GM19452 (cell line): ENCODE measurements around the gene CAMK2B.

Source experiments
- ATAC-seq: cut with Tn5 transposase; IDR thresholded peaks from one replicate; pipeline ENCODE4 v1.9.1; 2021; ENCODE audit not compliant: unreplicated experiment

Gene CAMK2B

DNA sequence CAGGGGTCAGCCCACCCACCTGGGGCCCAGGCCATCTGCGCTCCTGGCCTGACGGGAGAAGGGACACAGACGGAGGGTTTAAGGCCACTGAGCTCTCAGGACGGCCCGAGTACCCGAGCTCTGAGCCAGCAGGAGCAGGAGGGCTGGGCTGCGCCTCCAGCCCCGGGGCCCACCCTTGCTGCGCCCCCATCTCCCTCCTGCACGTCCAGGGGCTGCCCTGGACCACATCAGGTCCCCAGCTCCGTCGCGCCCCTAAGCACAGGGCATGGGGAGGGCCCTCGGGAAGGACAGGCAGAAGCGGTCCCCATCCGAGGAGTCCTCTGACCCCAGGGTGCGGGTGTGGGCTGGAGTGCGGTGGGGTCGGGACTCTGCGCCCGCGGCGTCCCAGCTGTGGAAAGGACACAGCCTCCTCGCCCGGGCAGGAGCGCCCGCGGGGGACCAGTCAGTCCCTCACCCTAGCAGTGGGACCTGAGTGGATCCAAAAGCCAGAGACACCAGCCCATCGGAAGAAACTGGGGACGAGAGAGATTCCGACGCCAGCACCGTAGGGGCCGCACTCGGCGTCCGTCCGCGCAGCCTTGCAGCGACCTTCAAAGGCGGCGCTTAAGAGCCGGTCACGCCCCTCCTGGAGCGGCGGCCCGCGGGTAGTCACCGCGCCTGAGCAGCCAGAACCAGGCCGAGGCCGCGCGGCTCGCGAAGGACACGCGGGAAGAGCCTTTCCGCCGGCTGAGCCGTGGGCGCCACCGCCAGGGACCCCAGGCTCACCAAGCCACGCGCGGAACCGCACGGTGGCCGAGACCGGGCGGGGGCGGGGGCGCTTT is 15.9 kb downstream of the CAMK2B start:
- ATAC-seq: no peak

DNA sequence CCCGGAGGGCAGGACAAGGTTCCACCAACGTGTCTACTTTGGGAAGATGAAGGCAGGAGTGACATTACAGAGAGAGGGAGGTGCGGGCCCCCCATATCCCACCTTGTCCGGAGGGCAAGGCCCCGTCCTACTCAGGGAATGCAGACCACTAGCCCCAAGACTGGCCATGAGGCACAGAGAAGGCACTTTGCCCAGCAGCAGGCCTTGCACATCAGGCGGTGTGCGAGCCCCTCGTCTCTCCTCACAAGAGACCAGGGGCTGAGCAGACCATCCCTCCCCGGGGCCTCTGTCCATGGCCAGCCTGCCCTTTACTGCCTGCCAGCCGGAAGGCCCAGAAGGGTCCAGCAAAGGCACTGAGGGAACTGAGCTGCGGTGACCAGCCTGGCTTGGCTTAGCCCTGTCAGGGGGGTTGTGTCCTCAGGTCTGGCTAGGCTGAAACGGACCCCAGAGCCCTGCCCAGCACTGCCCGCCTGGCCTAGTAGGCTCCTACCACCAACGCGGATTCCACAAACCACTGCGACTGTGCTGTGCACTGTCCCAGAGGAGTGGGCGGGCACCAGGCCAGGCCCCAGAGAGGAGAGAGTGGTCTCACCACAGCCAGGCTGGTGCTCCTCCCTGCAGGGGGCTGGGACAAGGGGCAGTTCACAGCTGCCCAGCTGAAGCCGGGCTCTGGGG is 16.7 kb downstream of the CAMK2B start:
- no peak for ATAC-seq

DNA sequence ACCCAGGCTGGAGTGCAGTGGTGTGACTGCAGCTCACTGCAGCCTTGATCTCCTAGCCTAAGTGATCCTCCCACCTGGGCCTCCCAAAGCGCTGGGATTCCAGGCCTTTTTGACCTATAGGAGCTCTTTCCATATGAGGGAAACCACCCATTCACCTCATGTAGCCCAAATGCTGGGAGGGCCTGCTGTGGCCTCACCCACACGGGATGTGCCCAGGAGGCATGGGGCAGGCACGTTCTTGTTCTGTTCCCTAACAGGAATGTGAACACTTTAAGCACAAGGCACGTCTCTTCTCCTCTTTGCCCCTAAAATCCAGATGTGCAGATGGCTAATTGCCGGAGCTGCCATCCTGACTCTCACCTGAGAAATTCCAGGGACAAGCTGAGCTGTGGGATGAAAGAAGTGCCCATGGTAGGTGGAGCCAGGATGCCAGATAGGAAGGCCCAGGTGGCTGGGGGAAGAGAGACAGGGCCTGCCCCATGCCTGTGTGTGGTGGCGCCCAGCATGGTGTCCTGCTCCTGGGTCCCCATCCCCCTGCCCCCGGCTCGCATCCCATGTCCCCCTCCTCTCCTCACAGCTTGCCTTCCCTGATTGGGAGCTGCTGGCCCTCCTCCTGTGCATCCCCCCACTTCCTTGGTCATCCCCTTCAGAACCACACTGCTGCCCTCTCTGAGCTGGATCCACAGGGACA is 17.3 kb downstream of the CAMK2B start:
- no peak for ATAC-seq

DNA sequence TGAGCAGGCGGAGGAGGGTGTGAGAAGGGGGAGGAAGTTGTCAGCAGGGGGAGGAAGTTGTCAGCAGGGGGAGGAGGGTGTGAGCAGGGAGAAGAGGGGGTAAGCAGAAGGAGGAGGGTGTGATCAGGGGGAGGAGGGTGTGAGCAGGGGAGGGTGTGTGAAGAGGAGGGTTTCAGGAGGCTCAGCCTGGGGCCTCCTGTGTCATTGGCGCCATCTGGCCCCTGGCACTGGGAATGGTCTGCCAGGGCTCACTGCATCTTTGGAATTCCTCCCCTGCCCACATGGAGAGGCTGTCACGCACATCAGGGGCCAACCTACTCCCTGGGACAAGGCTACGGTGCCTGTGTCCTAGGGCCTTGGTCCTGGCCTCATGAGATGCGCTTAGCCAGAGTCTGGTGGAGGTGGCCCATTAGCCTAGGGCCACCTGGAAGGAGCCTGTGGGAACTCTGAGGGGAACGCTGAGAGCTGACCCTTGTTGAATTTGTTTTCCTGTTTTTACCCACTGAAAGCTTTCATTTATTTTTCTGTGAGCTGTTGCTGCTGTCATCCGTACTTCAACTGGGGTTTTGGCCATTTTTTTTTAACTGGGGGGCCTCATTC is 18.0 kb downstream of the CAMK2B start:
- no peak for ATAC-seq

DNA sequence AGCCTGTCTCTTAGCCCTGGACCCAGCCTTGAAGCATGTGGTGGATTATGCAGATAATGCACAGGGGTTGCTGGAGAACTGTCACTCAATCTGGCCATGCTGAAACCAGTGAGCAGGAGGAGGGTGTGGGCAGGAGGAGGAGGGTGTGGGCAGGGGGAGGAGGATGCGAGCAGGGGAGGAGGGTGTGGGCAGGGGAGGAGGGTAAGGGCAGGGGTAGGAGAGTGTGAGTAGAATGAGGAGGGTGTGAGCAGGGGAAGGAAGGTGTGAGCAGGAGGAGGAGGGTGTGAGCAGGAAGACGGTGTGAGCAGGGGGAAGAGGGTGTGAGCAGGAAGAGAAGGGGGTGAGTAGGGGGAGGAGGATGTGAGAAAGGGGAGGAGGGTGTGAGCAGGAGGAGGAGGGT is 18.8 kb downstream of the CAMK2B start:
- no peak for ATAC-seq

DNA sequence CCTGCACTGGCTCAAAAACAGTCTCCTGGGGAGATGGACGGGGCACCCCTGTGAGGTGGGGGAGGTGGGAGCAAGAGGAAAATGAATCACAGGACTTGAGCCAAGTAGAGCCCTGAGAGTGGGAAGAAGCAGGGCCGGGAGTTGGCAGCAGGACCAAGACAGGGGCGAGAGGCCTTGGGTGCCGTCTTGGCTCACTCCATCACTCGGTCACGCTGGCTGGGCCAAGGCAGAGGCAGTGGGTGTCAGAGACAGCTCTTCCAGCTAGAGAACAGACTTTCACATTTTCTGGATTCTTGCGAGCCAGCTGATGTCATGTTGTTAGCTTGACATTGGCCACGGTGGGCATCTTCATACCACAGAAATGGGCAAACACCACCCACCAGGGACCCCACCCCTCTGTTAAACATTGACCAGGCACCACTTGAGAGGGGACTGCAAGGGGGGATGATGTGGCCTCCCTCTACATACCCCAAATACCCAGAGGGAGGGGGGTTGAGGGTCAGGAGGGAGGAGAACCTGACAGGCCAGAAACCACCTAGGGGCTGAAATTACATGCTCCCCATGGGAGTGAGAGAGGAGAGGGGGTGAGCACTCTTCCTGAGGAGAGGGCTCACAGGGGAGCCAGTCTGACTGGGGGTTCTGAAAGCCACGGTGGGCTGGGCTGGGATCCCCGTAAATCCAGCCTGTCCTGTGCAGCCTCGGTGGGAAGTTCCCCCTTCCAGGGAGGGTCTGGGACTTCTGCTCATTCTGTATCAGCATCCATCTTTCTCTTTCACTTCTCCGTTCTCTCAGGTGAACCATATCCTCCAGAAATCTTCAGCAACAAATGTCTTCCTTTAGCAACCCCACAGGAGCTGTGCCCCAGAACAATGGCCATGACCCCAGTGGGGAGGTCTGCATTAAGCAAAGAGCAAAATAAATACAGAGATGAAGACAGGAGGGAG is 19.6 kb downstream of the CAMK2B start:
- no peak for ATAC-seq

DNA sequence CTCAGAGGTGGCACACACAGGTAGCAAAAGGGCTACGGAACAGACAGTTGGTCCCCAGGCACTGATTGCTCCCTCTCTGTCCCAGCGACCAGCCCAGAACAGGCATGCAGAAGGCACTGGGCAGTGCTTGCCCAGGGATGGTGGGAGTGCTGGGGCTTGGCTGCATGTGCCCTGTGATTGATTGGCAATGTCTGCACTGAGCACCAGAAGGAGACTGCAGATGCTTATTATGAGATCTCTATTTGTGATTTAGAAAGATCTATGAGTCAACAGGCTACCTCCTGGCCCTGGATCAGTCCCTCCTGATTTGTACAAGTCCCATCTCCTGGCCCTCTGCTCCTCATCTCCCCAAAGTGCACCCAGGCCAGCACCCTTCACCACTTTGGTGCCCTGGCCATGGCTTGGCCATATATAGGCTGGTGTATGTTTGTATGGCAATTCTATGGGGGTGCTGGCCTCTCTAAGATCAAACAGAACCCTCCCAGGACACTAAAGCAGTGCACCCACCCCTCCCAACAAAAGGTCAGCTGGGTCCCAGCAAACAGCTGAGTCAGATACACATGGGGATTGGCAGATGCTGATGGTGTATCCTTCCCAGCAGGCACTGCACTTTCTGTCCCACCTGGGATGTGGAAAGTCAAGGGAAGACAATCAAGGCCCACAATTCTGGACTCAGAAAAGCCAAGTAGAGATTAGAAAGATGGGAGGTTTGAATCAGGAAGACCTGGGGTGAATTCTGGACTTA is 30.9 kb downstream of the CAMK2B start:
- ATAC-seq: no peak

DNA sequence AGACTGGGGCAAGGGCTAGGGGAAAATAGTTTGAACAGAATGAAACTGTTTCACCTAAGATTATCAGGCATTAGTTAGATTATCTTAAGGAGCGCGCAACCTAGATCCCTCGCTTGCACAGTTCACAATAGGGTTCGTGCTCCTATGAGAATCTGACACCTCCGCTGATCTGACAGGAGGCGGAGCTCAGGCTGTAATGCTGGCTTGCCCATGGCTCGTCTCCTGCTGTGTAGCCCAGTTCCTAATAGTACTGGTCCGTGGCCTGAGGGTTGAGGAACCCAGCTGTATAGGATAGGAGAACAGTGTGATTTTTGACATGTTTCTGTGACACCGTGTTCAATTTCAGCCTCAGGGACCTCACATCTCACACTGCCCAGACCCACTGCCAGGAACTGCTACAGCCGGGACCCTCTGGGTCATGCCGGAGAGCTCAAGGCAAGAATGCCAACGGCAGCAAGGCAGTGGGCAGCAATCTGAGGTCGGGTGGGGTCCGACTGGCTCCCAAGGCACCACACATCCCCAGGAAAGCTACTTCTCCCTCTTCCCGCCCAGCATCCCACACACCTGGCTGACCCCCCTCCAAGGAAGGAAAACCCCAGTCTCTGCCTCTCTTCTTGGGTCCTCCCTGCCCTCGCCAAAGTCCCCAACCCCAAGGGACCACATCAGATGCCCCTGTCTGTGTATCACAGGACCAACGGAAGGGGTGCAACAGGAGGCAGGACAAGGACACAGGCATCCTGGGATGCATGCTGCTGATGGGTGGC is 31.7 kb downstream of the CAMK2B start:
- ATAC-seq: no peak

DNA sequence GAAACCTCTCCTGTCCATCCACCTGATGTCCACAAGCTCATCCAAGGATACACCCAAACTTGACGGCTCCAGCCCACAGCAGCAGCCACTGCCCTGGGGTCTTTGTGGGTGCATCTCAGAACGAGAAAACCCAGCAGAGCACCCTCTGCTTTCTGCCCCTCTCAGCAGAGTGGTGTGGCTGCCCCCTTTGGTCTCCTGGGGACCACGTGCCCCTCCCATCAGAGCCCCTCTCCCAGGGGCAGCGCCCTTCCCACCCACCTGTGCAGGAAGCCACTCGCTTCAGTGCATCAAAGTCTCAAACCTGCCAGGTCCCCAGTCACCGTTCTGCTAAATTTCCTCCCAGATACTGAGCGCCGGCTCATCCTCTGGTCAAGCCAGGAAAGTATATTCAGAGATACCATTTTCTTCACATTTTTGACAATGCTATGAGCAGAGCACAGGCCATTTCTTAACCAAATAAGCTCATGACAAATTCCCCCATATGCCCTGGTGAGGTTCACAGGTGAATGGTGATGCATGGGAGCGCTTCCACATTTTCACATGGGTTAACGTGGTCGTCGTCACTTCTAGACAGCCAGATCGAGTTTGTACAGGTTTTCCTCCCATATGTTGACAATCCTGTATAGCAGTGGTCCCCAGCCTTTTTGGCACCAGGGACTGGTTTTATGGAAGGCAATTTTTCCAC is 32.4 kb downstream of the CAMK2B start:
- ATAC-seq: no peak

DNA sequence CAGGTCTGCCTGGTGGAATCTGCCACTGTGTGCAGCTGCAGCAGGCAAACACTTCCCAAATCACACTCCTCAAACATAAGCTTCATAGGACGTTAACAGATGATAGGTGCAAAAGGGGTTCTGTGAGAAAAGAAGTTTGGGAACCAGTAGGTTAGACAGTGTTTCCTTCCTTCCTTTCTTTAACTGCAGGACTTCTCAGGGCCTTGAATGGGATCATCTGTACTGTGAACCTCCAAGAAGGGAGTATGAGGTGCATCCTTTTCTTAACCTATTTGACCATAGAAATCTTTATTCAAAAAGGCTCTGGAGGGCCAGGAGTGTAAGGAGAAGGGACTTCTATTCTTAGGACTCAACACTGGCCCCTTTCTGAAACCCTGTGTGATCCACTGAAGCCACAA is 33.0 kb downstream of the CAMK2B start:
- ATAC-seq: no peak

DNA sequence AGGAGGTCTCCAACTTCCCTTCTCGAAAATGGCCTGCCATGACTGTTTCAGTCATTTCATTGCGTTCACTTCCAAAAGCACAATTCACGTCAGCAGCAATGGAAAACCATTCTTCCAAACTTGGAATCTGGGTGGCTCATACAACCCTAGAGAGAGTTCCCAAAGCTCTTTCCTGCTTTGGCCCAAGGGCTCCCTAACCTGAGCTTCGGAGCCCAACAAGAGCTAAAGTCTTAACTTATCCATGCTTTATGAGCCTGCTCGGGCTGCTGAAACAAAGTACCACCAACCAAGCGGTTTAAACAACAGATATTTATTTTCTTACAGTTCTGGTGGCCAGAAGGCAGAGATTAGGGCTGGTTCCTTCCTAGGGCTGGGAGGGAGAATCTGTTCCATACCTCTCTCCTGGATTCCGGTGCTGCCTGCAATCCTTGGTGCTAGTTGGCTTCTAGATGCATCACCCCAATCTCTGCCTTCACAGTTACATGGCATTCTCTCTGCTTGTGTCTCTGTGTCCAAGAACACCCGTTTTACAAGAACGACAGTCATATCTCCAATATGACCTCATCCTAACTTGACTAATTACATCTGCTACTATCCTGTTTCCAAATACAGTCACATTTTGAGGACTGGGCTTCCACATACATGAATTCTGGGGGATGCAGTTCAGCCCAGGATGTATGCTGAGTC is 33.5 kb downstream of the CAMK2B start:
- no peak for ATAC-seq

DNA sequence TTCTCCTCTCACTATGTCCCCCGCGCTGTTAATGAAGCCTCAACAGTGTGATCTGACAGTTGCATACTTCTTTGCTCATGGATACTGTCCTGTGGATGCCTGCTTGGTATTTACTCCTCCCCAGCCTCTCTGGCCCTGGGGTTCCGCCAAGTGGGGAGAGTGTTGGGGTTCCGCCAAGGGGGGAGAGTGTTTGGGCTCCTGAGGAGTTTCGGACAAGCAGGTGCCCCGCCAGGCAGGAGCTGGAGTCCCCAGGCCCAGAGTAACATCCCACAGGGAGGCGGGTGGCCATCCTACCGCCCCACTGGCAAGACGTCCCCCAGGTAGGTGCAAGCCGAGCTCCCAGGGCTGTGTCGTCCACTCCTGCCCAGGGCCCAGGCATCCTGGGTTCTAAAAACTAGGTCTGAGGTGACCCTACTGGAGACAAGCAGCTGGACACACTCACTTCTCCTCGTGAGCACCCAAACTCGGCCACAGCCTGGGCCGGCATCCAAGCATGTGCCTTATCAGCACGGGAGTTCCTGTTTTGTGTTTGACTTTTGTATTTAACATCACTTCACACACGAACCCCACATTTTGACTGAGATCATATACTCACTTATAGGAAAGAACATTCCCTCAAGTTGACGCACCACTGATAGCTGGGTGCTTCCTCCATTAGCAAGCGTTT is 34.2 kb downstream of the CAMK2B start:
- no peak for ATAC-seq

DNA sequence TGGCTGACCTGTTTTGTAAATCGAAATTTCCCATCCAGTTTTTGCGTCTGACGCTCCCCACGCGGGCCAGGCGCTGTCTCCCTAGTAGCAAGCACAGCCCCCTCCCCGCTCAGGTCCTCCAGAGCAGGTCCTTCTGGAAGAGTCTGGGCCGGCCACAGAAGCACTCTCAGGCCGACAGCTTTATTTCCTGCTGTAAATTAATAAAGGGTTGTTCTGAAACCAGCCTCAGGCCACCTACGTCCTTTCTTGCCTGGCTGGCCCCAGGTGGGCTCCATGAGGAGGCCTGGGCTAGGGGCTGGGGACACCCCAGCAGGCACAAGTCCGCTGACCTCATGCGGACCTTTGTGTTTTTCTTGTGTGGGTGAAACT is 35.2 kb downstream of the CAMK2B start:
- ATAC-seq: no peak

DNA sequence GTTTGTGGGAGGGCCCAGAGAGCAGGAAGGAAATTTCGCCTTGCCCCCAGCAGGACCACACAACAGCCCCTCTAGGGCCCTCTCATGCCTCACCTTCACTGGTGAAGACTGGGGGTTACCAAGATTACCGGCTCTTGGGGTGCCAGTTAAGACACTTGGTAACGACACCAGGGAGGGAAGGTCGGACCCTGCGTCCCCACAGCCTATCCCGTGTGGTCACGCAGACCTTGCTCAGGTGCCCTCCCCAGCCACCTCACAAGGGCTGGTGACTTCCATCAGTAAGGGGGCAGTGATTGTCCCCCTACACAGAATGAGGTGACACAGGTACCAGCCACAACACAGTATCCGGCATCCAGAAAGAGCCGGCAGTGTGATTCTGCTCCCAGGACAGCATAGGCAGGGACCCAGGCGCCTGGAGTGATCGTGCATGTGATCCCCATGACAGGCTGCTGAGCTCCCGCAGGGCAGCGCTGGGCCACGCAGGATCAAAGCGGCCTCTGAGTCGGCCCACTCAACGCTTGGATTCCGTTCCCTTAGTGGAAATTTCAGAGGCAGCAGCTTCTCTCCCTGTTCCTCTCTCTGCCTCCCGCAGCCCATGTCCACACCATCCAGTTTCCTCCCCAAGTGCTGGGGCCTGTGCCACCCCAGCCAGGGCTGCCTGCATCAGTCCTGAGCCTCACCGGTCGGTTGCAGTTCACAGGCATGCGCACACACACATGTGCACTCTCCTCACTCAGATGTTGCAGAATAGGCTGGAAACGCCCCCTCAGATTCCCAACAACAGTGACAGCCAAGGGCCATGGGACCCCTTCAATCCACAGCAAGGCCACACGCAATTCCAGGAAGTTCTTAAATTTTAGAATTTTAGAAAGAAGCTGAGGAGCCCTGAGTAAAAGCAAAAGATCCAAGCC is 35.8 kb downstream of the CAMK2B start:
- no peak for ATAC-seq

DNA sequence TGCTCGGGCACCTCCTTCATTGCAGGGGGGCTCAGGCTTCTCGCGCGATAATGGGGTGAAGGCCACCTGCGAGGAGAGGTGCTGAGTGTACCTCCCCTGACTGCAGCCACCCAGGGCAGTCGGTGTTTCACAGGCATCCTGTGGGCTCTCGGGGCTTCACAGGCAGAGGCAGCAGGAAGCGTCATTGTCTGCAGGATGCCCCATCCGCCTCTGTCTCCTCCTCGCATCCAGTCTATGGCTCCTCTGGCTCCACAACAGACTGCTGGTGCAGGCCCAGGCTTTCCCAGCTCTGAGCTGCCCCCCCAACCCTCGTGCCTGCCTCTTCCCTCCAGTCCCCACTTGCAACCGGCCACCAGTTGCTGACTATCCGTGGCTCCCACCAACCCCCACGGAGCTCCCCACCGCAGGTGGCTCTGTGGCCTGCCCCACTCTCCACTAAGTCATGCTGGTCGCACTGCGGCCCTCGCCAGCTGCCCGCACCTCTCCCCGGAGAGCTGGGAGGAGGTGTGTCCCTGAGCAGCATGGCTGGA is 36.5 kb downstream of the CAMK2B start:
- no peak for ATAC-seq

DNA sequence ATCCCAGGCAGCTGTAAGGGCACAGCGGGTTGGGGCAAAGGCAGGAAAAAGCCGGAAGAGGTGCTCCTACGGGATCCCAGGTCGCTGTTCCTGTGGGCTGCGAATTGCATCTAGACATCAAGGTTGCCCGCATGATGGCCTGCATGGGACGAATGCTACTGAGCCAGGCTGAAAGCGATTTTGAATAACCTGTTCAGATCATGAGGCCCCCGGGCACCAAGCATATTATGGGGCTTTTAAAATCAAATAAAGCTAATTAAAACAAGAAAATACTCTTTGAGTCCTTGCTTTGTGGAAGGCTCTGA is 37.1 kb downstream of the CAMK2B start:
- ATAC-seq: no peak
